Prostate gland (tissue), 2 donors: Measurements from ENCODE around the gene EPS15. TPM values are rescaled to one million over a fixed set of nuclear protein-coding genes. Genes with fewer than 3 reads are reported as not detected.
"Not testable (repeated sequence)": the region's sequence is repeated elsewhere in the genome, so short reads cannot be mapped to it uniquely, and the experiment has no call there.

Source experiments
- DNase-seq: peaks from one replicate; pipeline ENCODE4 v3.0.0-alpha.2; 2019; ENCODE audit warnings: low spot score
- H3K27ac ChIP-seq, 2 donors: fragments of 200-600 bp; sonication (generic); 2 replicates each; pipeline ENCODE4 v1.5.1; 2017 to 2019
- H3K27me3 ChIP-seq: fragments of 200-600 bp; sonication (generic); replicated peaks from 2 replicates; pipeline ENCODE4 v1.5.1; 2019; ENCODE audit not compliant: insufficient read depth
- H3K36me3 ChIP-seq, 2 donors: fragments of 200-600 bp; sonication (generic); 1 replicate in 1 of 2; 2 replicates in 1 of 2; pipeline versions ENCODE4 v1.5.1 to v1.8.1; 2017 to 2019
- H3K4me1 ChIP-seq: fragments of 200-600 bp; sonication (generic); replicated peaks from 2 replicates; pipeline ENCODE4 v1.5.1; 2019
- H3K4me3 ChIP-seq, 2 donors: fragments of 200-600 bp; sonication (generic); 2 replicates each; pipeline ENCODE4 v1.5.1; 2017 to 2019
- H3K9me3 ChIP-seq: fragments of 200-600 bp; sonication (generic); 2 replicates; pipeline ENCODE4 v1.5.1; 2017
- CTCF ChIP-seq, 4 experiments: fragments of 200-600 bp in 2 of 4; fragments of 450-650 bp in 2 of 4; sonication (generic) in 2 of 4; IDR thresholded peaks; 1 replicate in 3 of 4; 2 replicates in 1 of 4; pipeline ENCODE4 v1.5.1; 2016 to 2019; ENCODE audit warnings: antibody characterized with exemption in 4 of 4, mild to moderate bottlenecking in 2 of 4, moderate library complexity in 2 of 4
- POLR2A ChIP-seq: fragments of 450-650 bp; IDR thresholded peaks from one replicate; pipeline ENCODE4 v1.6.1; 2016; ENCODE audit warnings: antibody characterized with exemption, mild to moderate bottlenecking
- POLR2AphosphoS5 ChIP-seq: sonication (generic); formaldehyde crosslinking; IDR thresholded peaks from one replicate; pipeline ENCODE4 v1.6.1; 2017; ENCODE audit warnings: antibody characterized with exemption
- WGBS: methylation state at CpG from one replicate; pipeline ENCODE4 v1.1.5; 2018; 5-methylcytosine and 5-hydroxymethylcytosine counted together
- intact Hi-C: fragments of 100-400 bp; cut with DNase I; formaldehyde crosslinking; loops from one replicate; pipeline ENCODE4 v1.14.2; 2022
- total RNA-seq, 2 donors: library from RNA; depleted of rRNA; stranded (reverse); fragments of >200 nt; gene quantifications; one replicate each; pipeline ENCODE4 v1.1.0, GENCODE V29; 2016

EPS15 gene
- total RNA-seq, 2 donors from 2014 or later, result 62.4 to 70.4 TPM

DNA sequence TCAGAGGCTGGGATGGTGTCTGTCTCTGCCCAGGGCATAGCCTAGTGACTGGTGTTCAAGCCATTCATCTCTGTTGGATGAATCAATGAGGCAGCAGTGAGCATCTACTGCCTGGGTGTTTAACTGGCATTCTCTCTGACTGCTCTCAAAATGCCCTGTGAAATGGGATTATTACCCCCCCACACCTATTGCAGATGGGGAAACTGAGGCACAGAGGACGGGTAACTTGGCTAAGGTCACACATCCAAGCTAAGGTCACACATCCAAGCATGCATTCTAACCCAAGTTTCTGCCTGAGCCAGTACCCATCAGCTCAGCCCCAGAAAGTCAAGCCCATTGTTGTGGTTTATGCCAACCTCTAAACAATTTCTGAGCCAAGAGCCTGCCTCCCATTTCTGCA is 193.7 kb downstream of the EPS15 start:
- H3K27ac ChIP-seq, result no peak overlapping the region

DNA sequence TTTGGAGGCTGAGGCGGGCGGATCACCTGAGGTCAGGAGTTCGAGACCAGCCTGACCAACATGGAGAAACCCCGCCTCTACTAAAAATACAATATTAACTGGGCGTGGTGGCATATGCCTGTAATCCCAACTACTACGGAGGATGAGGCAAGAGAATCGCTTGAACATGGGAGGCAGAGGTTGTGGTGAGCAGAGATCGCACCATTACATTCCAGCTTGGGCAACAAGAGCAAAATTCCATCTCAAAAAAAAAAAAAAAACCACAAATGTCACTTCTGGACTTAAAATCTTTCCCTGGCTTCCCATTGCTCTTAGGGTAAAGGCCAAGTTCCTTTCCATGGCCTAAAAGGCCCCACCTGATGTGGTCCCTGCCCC is 194.1 kb downstream of the EPS15 start:
- WGBS, result 92% methylated on average over 8 of the region's 8 CpGs
- H3K27ac ChIP-seq, DNase-seq, H3K4me3 ChIP-seq, intact Hi-C loops, H3K4me1 ChIP-seq, H3K27me3 ChIP-seq, H3K9me3 ChIP-seq, H3K36me3 ChIP-seq: not testable (repeated sequence)

More for the DNA sequence above, 193.7 kb downstream of the EPS15 start:
- intact Hi-C loops, result no loop called here
- Histone ChIP-seq H3K27me3 (no peaks in the 10 kb centered on the region), H3K36me3 (no peaks in the 10 kb centered on the region), H3K4me1 (no peaks in the 10 kb centered on the region), H3K9me3 (no peaks in the 10 kb centered on the region), H3K4me3 (no peak overlapping the region)
- DNase-seq, result no peak
- WGBS, result 71% methylated on average over 1 of the region's 1 CpG
- TF ChIP-seq CTCF (IDR thresholded peaks at IDR 0.05) (no peak), POLR2AphosphoS5 (no peak), POLR2A (no peak)

DNA sequence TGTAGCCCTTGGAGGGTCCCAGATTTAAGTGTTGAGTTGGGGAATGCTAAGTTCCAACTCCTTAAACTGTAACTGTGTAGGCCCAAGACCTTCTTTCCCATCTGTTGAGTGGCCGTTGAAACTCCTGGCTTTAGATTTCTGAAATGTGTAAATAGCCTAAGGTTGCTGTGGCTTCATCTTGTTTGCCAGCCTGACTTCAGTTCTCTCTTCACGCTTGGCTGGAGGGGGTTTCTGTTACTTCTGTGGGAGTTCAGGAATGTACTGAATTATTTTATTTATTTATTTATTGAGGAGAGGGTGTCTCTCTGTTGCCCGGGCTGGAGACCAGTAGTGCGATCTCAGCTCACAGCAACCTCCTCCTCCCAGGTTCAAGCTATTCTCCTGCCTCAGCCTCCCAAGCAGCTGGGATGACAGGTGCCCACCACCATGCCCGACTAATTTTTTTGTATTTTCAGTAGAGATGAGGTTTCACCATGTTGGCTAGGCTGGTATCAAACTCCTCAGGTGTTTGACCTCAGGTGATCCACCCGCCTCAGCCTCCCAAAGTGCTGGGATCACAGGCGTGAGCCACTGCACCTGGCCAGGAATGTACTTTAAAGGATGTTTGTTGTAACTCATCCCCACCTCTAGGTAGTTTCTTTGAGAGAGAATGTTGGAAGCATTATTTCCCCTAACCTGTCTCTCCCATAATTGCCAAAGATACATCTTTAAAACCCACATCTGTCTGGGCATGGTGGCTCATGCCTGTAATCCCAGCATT is 194.6 kb downstream of the EPS15 start:
- no peak overlapping the region for H3K4me3 ChIP-seq
- 66% methylated on average over 7 of the region's 7 CpGs for WGBS
- H3K36me3 ChIP-seq, result no peaks in the 10 kb centered on the region
- no peaks in the 10 kb centered on the region for H3K4me1 ChIP-seq
- no peaks in the 10 kb centered on the region for H3K27me3 ChIP-seq
- no peak overlapping the region for H3K27ac ChIP-seq
- TF ChIP-seq POLR2A (no peak), POLR2AphosphoS5 (no peak), CTCF (IDR thresholded peaks at IDR 0.05) (no peak)
- DNase-seq, result no peak
- intact Hi-C loops, result no loop called here
- H3K9me3 ChIP-seq, result no peaks in the 10 kb centered on the region

DNA sequence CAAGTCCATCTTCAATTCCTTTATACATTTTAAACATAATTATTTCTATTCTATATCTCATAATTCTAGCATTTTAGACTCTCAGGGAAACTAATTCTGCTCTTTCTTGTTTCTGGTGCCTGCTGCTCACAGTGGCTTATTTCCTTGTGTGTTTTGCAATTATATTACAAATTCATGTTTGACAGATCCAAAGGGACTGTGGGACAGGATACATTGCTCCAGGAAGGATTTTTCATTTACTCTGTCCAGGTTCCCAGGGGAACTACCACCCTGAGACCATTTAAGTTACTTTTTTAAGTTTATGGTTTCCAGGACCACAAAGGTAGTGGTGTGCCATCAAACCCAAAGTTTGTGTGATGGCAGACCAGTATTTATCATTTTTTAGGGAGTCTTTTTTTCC is 195.3 kb downstream of the EPS15 start:
- no peak for DNase-seq
- Histone ChIP-seq H3K4me3 (no peak overlapping the region), H3K4me1 (no peaks in the 10 kb centered on the region), H3K9me3 (no peaks in the 10 kb centered on the region), H3K27ac (no peak overlapping the region), H3K27me3 (no peaks in the 10 kb centered on the region), H3K36me3 (no peaks in the 10 kb centered on the region)
- intact Hi-C loops, result no loop called here
- TF ChIP-seq POLR2A (no peak), CTCF (IDR thresholded peaks at IDR 0.05) (no peak), POLR2AphosphoS5 (no peak)

GRCh38 chr1:51322417-51323101 is 196.5 kb downstream of the EPS15 start:
- Histone ChIP-seq H3K4me1 (no peaks in the 10 kb centered on the region), H3K36me3 (no peaks in the 10 kb centered on the region), H3K27me3 (no peaks in the 10 kb centered on the region), H3K9me3 (no peaks in the 10 kb centered on the region), H3K27ac (no peak overlapping the region), H3K4me3 (no peak overlapping the region)
- DNase-seq, result no peak
- intact Hi-C loops, result no loop called here
- WGBS, result 92% methylated on average over 4 of the region's 4 CpGs
- TF ChIP-seq POLR2A (no peak), POLR2AphosphoS5 (no peak), CTCF (IDR thresholded peaks at IDR 0.05) (no peak)
